HepG2 (cell line): ENCODE results near the gene EIF3J. TPM values are rescaled to one million over a fixed set of nuclear protein-coding genes. Genes with fewer than 3 reads are reported as not detected.

Experiments
- GMEB1 ChIP-seq: sonication (generic); formaldehyde crosslinking; IDR thresholded peaks from 2 replicates; pipeline ENCODE4 v1.5.1; 2020; ENCODE audit warnings: missing genetic modification reagents, mild to moderate bottlenecking, borderline replicate concordance
- MATR3 ChIP-seq: sonication (generic); formaldehyde crosslinking; IDR thresholded peaks from 2 replicates; pipeline ENCODE4 v1.4.0; 2020; ENCODE audit warnings: missing genetic modification reagents
- NFKBIZ ChIP-seq: IDR thresholded peaks from 2 replicates; pipeline ENCODE4 v1.6.1; 2018; ENCODE audit warnings: missing genetic modification reagents, missing compliant biosample characterization
- SMYD3 ChIP-seq: sonication (generic); formaldehyde crosslinking; IDR thresholded peaks from 2 replicates; pipeline ENCODE4 v1.8.1; 2023; ENCODE audit warnings: mild to moderate bottlenecking, missing genetic modification reagents
- XBP1 ChIP-seq: sonication (generic); formaldehyde crosslinking; IDR thresholded peaks from 2 replicates; pipeline ENCODE4 v1.5.0; 2020; ENCODE audit warnings: missing genetic modification reagents
- ZMYM2 ChIP-seq: sonication (generic); formaldehyde crosslinking; IDR thresholded peaks from 2 replicates; pipeline ENCODE4 v1.8.0; 2022; ENCODE audit warnings: mild to moderate bottlenecking, missing genetic modification reagents
- ZNF513 ChIP-seq: sonication (generic); formaldehyde crosslinking; conservative IDR thresholded peaks from 2 replicates; pipeline ENCODE4 v1.5.0; 2020; ENCODE audit warnings: missing genetic modification reagents
- ZNF790 ChIP-seq: sonication (generic); formaldehyde crosslinking; IDR thresholded peaks from 2 replicates; pipeline ENCODE4 v1.8.0; 2022; ENCODE audit warnings: missing genetic modification reagents, mild to moderate bottlenecking, borderline replicate concordance
- polyA plus RNA-seq, 8 experiments: library from polyadenylated mRNA; depleted of rRNA in 3 of 8; stranded (reverse) in 7 of 8; unstranded in 1 of 8; fragments of >200 nt; fragmentation: Illumina TruSeq in 4 of 8; extraction: Trizol in 4 of 8; gene quantifications; 2 replicates each; pipeline versions ENCODE4 v1.2.1 to v1.2.3, GENCODE V29; 2011 to 2016; ENCODE audit warnings: low read depth in 4 of 8, missing spikeins in 1 of 8, mixed read lengths in 1 of 8; ENCODE audit not compliant: insufficient read depth in 1 of 8
- total RNA-seq, 5 experiments: library from RNA; depleted of rRNA; stranded (reverse); fragments of >200 nt; fragmentation: Illumina TruSeq; extraction: Trizol; gene quantifications; 2 replicates each; pipeline ENCODE4 v1.2.3, GENCODE V29; 2016; ENCODE audit warnings: low read depth in 1 of 5
- TF ChIP-seq, protein P1 (sequence below): sonication (generic); formaldehyde crosslinking; IDR thresholded peaks from 2 replicates; pipeline ENCODE4 v1.4.0; 2020; ENCODE audit warnings: missing genetic modification reagents, borderline replicate concordance
- TF ChIP-seq, protein P2 (sequence below): sonication (generic); formaldehyde crosslinking; IDR thresholded peaks from one replicate; pipeline ENCODE4 v1.5.1; 2020; ENCODE audit warnings: mild to moderate bottlenecking, missing genetic modification reagents; ENCODE audit errors: not compliant biosample characterization
- TF ChIP-seq, protein P3 (sequence below): sonication (generic); formaldehyde crosslinking; IDR thresholded peaks from 2 replicates; pipeline ENCODE4 v1.8.1; 2023; ENCODE audit warnings: missing genetic modification reagents, inconsistent platforms, borderline replicate concordance

The EIF3J gene
- total and polyA plus RNA-seq, 2 of the 13 experiments (the other 11 are each of a cell fraction or from before 2014, with no cell fraction given), result 51.7 to 69.2 TPM

- TF ChIP-seq, protein P1, sequence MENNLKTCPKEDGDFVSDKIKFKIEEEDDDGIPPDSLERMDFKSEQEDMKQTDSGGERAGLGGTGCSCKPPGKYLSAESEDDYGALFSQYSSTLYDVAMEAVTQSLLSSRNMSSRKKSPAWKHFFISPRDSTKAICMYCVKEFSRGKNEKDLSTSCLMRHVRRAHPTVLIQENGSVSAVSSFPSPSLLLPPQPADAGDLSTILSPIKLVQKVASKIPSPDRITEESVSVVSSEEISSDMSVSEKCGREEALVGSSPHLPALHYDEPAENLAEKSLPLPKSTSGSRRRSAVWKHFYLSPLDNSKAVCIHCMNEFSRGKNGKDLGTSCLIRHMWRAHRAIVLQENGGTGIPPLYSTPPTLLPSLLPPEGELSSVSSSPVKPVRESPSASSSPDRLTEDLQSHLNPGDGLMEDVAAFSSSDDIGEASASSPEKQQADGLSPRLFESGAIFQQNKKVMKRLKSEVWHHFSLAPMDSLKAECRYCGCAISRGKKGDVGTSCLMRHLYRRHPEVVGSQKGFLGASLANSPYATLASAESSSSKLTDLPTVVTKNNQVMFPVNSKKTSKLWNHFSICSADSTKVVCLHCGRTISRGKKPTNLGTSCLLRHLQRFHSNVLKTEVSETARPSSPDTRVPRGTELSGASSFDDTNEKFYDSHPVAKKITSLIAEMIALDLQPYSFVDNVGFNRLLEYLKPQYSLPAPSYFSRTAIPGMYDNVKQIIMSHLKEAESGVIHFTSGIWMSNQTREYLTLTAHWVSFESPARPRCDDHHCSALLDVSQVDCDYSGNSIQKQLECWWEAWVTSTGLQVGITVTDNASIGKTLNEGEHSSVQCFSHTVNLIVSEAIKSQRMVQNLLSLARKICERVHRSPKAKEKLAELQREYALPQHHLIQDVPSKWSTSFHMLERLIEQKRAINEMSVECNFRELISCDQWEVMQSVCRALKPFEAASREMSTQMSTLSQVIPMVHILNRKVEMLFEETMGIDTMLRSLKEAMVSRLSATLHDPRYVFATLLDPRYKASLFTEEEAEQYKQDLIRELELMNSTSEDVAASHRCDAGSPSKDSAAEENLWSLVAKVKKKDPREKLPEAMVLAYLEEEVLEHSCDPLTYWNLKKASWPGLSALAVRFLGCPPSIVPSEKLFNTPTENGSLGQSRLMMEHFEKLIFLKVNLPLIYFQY (CRISPR knock-in tag), result no peak
- TF ChIP-seq SMYD3 (no peak), MATR3 (CRISPR knock-in tag) (no peak), NFKBIZ (CRISPR knock-in tag) (no peak), ZNF790 (CRISPR knock-in tag) (0 out of 2 replicates have a peak, but pooled peaks have one; percentile 37), ZMYM2 (CRISPR knock-in tag) (no peak), GMEB1 (CRISPR knock-in tag) (peak; percentile 76), ZNF513 (no peak), XBP1 (peak; percentile 73; the same call in 1 of the 2 replicates)
- TF ChIP-seq, protein P2, sequence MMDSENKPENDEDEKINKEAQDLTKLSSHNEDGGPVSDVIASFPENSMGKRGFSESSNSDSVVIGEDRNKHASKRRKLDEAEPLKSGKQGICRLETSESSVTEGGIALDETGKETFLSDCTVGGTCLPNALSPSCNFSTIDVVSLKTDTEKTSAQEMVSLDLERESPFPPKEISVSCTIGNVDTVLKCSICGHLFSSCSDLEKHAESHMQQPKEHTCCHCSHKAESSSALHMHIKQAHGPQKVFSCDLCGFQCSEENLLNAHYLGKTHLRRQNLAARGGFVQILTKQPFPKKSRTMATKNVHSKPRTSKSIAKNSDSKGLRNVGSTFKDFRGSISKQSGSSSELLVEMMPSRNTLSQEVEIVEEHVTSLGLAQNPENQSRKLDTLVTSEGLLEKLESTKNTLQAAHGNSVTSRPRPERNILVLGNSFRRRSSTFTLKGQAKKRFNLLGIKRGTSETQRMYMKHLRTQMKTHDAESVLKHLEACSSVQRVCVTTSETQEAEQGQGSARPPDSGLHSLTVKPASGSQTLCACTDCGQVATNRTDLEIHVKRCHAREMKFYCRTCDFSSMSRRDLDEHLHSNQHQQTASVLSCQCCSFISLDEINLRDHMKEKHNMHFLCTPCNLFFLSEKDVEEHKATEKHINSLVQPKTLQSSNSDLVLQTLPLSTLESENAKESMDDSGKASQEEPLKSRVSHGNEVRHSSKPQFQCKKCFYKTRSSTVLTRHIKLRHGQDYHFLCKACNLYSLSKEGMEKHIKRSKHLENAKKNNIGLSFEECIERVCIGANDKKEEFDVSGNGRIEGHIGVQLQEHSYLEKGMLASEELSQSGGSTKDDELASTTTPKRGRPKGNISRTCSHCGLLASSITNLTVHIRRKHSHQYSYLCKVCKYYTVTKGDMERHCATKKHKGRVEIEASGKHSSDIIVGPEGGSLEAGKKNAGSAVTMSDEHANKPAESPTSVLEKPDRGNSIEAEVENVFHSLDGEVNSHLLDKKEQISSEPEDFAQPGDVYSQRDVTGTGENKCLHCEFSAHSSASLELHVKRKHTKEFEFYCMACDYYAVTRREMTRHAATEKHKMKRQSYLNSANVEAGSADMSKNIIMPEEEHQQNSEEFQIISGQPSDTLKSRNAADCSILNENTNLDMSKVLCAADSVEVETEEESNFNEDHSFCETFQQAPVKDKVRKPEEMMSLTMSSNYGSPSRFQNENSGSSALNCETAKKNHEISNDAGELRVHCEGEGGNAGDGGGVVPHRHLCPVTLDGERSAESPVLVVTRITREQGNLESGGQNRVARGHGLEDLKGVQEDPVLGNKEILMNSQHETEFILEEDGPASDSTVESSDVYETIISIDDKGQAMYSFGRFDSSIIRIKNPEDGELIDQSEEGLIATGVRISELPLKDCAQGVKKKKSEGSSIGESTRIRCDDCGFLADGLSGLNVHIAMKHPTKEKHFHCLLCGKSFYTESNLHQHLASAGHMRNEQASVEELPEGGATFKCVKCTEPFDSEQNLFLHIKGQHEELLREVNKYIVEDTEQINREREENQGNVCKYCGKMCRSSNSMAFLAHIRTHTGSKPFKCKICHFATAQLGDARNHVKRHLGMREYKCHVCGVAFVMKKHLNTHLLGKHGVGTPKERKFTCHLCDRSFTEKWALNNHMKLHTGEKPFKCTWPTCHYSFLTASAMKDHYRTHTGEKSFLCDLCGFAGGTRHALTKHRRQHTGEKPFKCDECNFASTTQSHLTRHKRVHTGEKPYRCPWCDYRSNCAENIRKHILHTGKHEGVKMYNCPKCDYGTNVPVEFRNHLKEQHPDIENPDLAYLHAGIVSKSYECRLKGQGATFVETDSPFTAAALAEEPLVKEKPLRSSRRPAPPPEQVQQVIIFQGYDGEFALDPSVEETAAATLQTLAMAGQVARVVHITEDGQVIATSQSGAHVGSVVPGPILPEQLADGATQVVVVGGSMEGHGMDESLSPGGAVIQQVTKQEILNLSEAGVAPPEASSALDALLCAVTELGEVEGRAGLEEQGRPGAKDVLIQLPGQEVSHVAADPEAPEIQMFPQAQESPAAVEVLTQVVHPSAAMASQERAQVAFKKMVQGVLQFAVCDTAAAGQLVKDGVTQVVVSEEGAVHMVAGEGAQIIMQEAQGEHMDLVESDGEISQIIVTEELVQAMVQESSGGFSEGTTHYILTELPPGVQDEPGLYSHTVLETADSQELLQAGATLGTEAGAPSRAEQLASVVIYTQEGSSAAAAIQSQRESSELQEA, result no peak
- TF ChIP-seq, protein P3, sequence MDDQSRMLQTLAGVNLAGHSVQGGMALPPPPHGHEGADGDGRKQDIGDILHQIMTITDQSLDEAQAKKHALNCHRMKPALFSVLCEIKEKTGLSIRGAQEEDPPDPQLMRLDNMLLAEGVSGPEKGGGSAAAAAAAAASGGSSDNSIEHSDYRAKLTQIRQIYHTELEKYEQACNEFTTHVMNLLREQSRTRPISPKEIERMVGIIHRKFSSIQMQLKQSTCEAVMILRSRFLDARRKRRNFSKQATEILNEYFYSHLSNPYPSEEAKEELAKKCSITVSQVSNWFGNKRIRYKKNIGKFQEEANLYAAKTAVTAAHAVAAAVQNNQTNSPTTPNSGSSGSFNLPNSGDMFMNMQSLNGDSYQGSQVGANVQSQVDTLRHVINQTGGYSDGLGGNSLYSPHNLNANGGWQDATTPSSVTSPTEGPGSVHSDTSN (CRISPR knock-in tag), result no peak
Measured at GRCh38 chr15:44536962-44537734, at the start of gene EIF3J (continued).
